SKM-1 (cell line): Measurements from ENCODE around the gene LPAR3.
"Not testable (repeated sequence)": the region's sequence is repeated elsewhere in the genome, so short reads cannot be mapped to it uniquely, and the experiment has no call there.

Source experiments
- DNase-seq: peaks from one replicate; lab custom pipeline; 2025; ENCODE audit not compliant: unreplicated experiment; lab: John Stamatoyannopoulos, UW

LPAR3 gene

GRCh38 chr1:84907095-84907827 lies 14.3 kb upstream of the LPAR3 start:
- no peak for DNase-seq

- DNase-seq = not testable (repeated sequence)
These were observed 9.7 kb upstream of the LPAR3 start for GRCh38 chr1:84902727-84903126.

GRCh38 chr1:84899969-84900368 lies 7.0 kb upstream of the LPAR3 start:
- no peak for DNase-seq

GRCh38 chr1:84896279-84896678 lies 3.3 kb upstream of the LPAR3 start:
- no peak for DNase-seq

- DNase-seq = no peak
These were observed 2.4 kb downstream of the LPAR3 start for GRCh38 chr1:84890566-84890965.

GRCh38 chr1:84889437-84889836 lies 3.6 kb downstream of the LPAR3 start:
- peak; percentile 82 for DNase-seq

GRCh38 chr1:84888753-84889152 lies 4.3 kb downstream of the LPAR3 start:
- DNase-seq = no peak

GRCh38 chr1:84887261-84887934 lies 5.6 kb downstream of the LPAR3 start:
- no peak for DNase-seq

- no peak for DNase-seq
These were observed 7.5 kb downstream of the LPAR3 start for GRCh38 chr1:84885469-84885868.

- no peak for DNase-seq
These were observed 8.2 kb downstream of the LPAR3 start for GRCh38 chr1:84884671-84885389.

GRCh38 chr1:84883286-84883685 lies 9.7 kb downstream of the LPAR3 start:
- DNase-seq = no peak

- DNase-seq = no peak
These were observed 15.4 kb downstream of the LPAR3 start for GRCh38 chr1:84877592-84877991.

- no peak for DNase-seq
These were observed 16.7 kb downstream of the LPAR3 start for GRCh38 chr1:84876353-84876752.

- no peak for DNase-seq
These were observed 19.6 kb downstream of the LPAR3 start for GRCh38 chr1:84873366-84873765.

- DNase-seq = no peak
These were observed 20.2 kb downstream of the LPAR3 start for GRCh38 chr1:84872696-84873355.

- DNase-seq = no peak
These were observed 21.8 kb downstream of the LPAR3 start for GRCh38 chr1:84871181-84871580.

GRCh38 chr1:84870591-84870990 lies 22.4 kb downstream of the LPAR3 start:
- DNase-seq = no peak

GRCh38 chr1:84869720-84870119 lies 23.3 kb downstream of the LPAR3 start:
- no peak for DNase-seq

- no peak for DNase-seq
These were observed 30.2 kb downstream of the LPAR3 start for GRCh38 chr1:84862810-84863251.

- no peak for DNase-seq
These were observed 30.9 kb downstream of the LPAR3 start for GRCh38 chr1:84861988-84862644.

GRCh38 chr1:84861516-84861915 lies 31.5 kb downstream of the LPAR3 start:
- DNase-seq = no peak
